NT2/D1 (cell line): ENCODE results near the gene GTPBP10.
A peak's percentile ranks its signal among the peaks of the same experiment; 100 is the strongest.
"Not testable (repeated sequence)": the region's sequence is repeated elsewhere in the genome, so short reads cannot be mapped to it uniquely, and the experiment has no call there.

Source experiments
- DNase-seq: peaks from one replicate; pipeline ENCODE4 v3.0.0-alpha.2; 2011; ENCODE audit warnings: low read depth, low spot score
- H3K27me3 ChIP-seq: 2 replicates; pipeline ENCODE4 v1.6.0; 2011; ENCODE audit warnings: mild to moderate bottlenecking; ENCODE audit not compliant: insufficient read length, insufficient read depth
- H3K36me3 ChIP-seq: 2 replicates; pipeline ENCODE4 v1.6.1; 2011; ENCODE audit warnings: mild to moderate bottlenecking, low read length, mixed read lengths; ENCODE audit not compliant: insufficient read depth, insufficient read length
- H3K4me1 ChIP-seq: 2 replicates; pipeline ENCODE4 v1.5.1; 2011; ENCODE audit not compliant: insufficient read depth, insufficient read length
- H3K4me3 ChIP-seq: 2 replicates; pipeline ENCODE4 v1.5.1; 2011; ENCODE audit warnings: low read depth; ENCODE audit not compliant: insufficient read length
- H3K9ac ChIP-seq: 2 replicates; pipeline ENCODE4 v1.6.0; 2011; ENCODE audit warnings: low read depth; ENCODE audit not compliant: insufficient read length
- H3K9me3 ChIP-seq: 2 replicates; pipeline ENCODE4 v1.5.1; 2011; ENCODE audit warnings: mild to moderate bottlenecking, low read length; ENCODE audit not compliant: insufficient read depth
- SUZ12 ChIP-seq: IDR thresholded peaks from 2 replicates; pipeline ENCODE4 v1.6.1; 2011; ENCODE audit not compliant: insufficient read length, insufficient read depth; ENCODE audit errors: extremely low read depth
- YY1 ChIP-seq: IDR thresholded peaks from 2 replicates; pipeline ENCODE4 v1.6.1; 2011; ENCODE audit not compliant: insufficient read length, insufficient read depth
- ZNF274 ChIP-seq: IDR thresholded peaks from 2 replicates; pipeline ENCODE4 v1.6.1; 2011; ENCODE audit warnings: mild to moderate bottlenecking, low read depth, low read length

GTPBP10 gene

GRCh38 chr7:90320014-90320413, 26.5 kb upstream of the GTPBP10 start:
- no peak for TF ChIP-seq YY1
- no peak for TF ChIP-seq SUZ12
- no peak for TF ChIP-seq ZNF274
- no peak for DNase-seq
- Histone ChIP-seq H3K4me1 (no peaks in the 10 kb centered on the region), H3K9ac (no peak overlapping the region), H3K27me3 (peaks cover 45% of the 10 kb centered on the region), H3K9me3 (no peaks in the 10 kb centered on the region), H3K4me3 (no peak overlapping the region), H3K36me3 (no peaks in the 10 kb centered on the region)

- no peaks in the 10 kb centered on the region for H3K36me3 ChIP-seq
- no peaks in the 10 kb centered on the region for H3K9me3 ChIP-seq
- no peaks in the 10 kb centered on the region for H3K4me1 ChIP-seq
- TF ChIP-seq SUZ12 (no peak), YY1 (no peak), ZNF274 (no peak)
- H3K9ac ChIP-seq = peak overlapping the region; percentile 51
- H3K4me3 ChIP-seq = peak overlapping the region; percentile 46
- peaks cover 45% of the 10 kb centered on the region for H3K27me3 ChIP-seq
- no peak for DNase-seq
Measured at GRCh38 chr7:90320418-90320800, 26.1 kb upstream of the GTPBP10 start.

GRCh38 chr7:90320801-90321494, 25.6 kb upstream of the GTPBP10 start, which contains the start of gene FAM237B:
TSS of gene FAM237B (minus strand) at chr7:90321304. CDS start at chr7:90319748, 1,556 bp downstream.
- DNase-seq = no peak
- peak within 1 kb of the TSS; percentile 46 for H3K4me3 ChIP-seq
- H3K9me3 ChIP-seq = no peaks in the 10 kb centered on the region
- peaks cover 45% of the 10 kb centered on the region for H3K27me3 ChIP-seq
- H3K9ac ChIP-seq = peak within 1 kb of the TSS; percentile 51
- TF ChIP-seq ZNF274 = no peak
- no peak for TF ChIP-seq YY1
- no peak for TF ChIP-seq SUZ12
- no peaks in the 10 kb centered on the region for H3K4me1 ChIP-seq
- H3K36me3 ChIP-seq = no peaks in the 10 kb centered on the region

GRCh38 chr7:90322837-90323236, 23.7 kb upstream of the GTPBP10 start:
- Histone ChIP-seq H3K4me3 (no peak overlapping the region), H3K27me3 (peaks cover 45% of the 10 kb centered on the region), H3K4me1 (no peaks in the 10 kb centered on the region), H3K9me3 (no peaks in the 10 kb centered on the region), H3K36me3 (no peaks in the 10 kb centered on the region), H3K9ac (no peak overlapping the region)
- TF ChIP-seq YY1 = no peak
- no peak for TF ChIP-seq SUZ12
- TF ChIP-seq ZNF274 = no peak
- no peak for DNase-seq

GRCh38 chr7:90326500-90326899, 20.0 kb upstream of the GTPBP10 start:
- Histone ChIP-seq H3K9me3 (no peaks in the 10 kb centered on the region), H3K27me3 (peaks cover 20% of the 10 kb centered on the region), H3K4me1 (no peaks in the 10 kb centered on the region), H3K36me3 (no peaks in the 10 kb centered on the region), H3K9ac (no peak overlapping the region), H3K4me3 (no peak overlapping the region)
- TF ChIP-seq YY1 (no peak), ZNF274 (no peak), SUZ12 (no peak)
- no peak for DNase-seq

GRCh38 chr7:90334193-90334843, 12.2 kb upstream of the GTPBP10 start:
- H3K4me3 ChIP-seq = no peak overlapping the region
- H3K36me3 ChIP-seq = no peaks in the 10 kb centered on the region
- H3K27me3 ChIP-seq = no peaks in the 10 kb centered on the region
- no peaks in the 10 kb centered on the region for H3K9me3 ChIP-seq
- DNase-seq = no peak
- no peaks in the 10 kb centered on the region for H3K4me1 ChIP-seq
- H3K9ac ChIP-seq = no peak overlapping the region
- TF ChIP-seq YY1 (no peak), SUZ12 (no peak), ZNF274 (no peak)

GRCh38 chr7:90334926-90335325, 11.6 kb upstream of the GTPBP10 start:
- H3K4me1 ChIP-seq, H3K27me3 ChIP-seq, H3K36me3 ChIP-seq, H3K9ac ChIP-seq, H3K4me3 ChIP-seq, DNase-seq, H3K9me3 ChIP-seq: not testable (repeated sequence)
